Measurements from ENCODE around the gene EFEMP1. TPM values are rescaled to one million over a fixed set of nuclear protein-coding genes. Genes with fewer than 3 reads are reported as not detected.
A peak's percentile ranks its signal among the peaks of the same experiment; 100 is the strongest.

EFEMP1 gene
- polyA plus RNA-seq, 1 of the 3 experiments (the other 2 are of a cell fraction), result 1,015 TPM

DNA sequence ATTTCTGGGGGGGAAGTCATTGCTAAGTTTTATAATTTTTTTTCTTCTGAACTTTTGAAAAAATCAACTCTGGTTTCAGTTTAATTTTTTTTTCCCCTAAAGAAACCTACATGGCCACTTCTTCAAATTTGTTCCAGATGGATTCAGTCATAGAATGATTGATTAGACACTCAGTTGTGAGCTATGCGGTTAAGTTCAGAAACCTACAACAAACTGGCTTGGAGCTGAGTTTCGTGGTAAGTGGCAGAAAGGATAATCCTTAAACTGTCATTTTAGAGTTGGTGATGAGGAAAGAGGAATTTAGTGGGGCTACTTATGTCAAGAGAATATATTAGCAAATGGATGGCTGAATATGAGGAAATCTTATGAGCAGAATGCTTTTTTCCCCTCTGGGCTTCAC, 23.7 kb downstream of the EFEMP1 start (continued):
- TF ChIP-seq, protein P1, sequence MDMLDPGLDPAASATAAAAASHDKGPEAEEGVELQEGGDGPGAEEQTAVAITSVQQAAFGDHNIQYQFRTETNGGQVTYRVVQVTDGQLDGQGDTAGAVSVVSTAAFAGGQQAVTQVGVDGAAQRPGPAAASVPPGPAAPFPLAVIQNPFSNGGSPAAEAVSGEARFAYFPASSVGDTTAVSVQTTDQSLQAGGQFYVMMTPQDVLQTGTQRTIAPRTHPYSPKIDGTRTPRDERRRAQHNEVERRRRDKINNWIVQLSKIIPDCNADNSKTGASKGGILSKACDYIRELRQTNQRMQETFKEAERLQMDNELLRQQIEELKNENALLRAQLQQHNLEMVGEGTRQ (IDR thresholded peaks at IDR 0.05; ENCODE audit: borderline replicate concordance, low read depth, low read length), result no peak
- TF ChIP-seq NRF1 (IDR thresholded peaks at IDR 0.05; ENCODE audit: low read depth, low read length) (no peak), POLR2AphosphoS5 (IDR thresholded peaks at IDR 0.05; ENCODE audit: low read depth, low read length) (peak; percentile 68), FOXJ3 (CRISPR knock-in tag; IDR thresholded peaks at IDR 0.05) (no peak), SMC3 (IDR thresholded peaks at IDR 0.05; ENCODE audit: low read depth, low read length) (no peak), RCOR1 (IDR thresholded peaks at IDR 0.05; ENCODE audit: low read length) (no peak), JUND (IDR thresholded peaks at IDR 0.05) (peak; percentile 59)
- TF ChIP-seq, protein P2, sequence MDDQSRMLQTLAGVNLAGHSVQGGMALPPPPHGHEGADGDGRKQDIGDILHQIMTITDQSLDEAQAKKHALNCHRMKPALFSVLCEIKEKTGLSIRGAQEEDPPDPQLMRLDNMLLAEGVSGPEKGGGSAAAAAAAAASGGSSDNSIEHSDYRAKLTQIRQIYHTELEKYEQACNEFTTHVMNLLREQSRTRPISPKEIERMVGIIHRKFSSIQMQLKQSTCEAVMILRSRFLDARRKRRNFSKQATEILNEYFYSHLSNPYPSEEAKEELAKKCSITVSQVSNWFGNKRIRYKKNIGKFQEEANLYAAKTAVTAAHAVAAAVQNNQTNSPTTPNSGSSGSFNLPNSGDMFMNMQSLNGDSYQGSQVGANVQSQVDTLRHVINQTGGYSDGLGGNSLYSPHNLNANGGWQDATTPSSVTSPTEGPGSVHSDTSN (IDR thresholded peaks at IDR 0.05), result peak; percentile 96

DNA sequence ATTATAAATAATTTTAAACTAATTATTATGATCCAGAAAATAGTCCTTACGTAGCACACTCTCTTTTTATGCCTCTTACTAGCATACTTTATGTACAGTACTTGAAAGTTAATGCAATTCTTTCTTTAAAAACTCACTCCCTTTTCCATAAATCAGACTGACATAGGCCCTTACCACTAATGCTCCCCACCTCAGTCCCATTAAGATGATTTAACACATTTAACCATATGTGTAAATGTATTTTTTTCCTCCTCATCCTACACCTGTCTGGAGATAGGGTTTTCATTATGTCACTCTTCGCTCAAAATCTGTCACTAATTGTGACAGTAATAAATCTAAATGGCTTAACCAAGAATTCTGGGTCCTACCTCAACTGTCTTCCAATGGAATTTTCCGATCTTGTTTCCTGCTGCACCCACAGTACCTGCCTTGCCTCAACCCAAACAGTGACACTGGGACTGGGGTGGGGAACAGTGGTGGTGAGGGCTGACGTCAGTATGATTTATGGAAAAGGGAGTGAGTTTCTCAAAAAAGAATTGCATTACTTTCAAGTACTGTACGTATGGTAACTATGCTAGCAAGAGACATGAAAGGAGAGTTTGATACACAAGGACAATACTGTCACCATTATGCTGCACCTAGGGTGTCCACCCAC, 25.1 kb downstream of the EFEMP1 start:
- H3K4me3 ChIP-seq (ENCODE audit: low read depth in 2 of 2, low read length in 1 of 2), result no peak overlapping the region
- no peaks in the 10 kb centered on the region for H3K9me2 ChIP-seq
- no peaks in the 10 kb centered on the region for H3K9me3 ChIP-seq
- 77% methylated on average over 5 of the region's 5 CpGs for WGBS (ENCODE audit: low lambda C conversion rate)
- peaks cover 0 to 22% of the 10 kb centered on the region in 2 experiments for H3K36me3 ChIP-seq (replicated peaks in 1 of 2; ENCODE audit: control insufficient read depth in 1 of 2, insufficient read depth in 2 of 2, low read length in 1 of 2)
- peaks cover 14% of the 10 kb centered on the region for H3F3A ChIP-seq (replicated peaks; ENCODE audit: insufficient read depth)
- ChIA-PET POLR2A (no interaction called here), CTCF (no interaction called here)
- H4K20me1 ChIP-seq (ENCODE audit: insufficient read depth), result no peaks in the 10 kb centered on the region
- TF ChIP-seq ELF1 (IDR thresholded peaks at IDR 0.05) (no peak), FOXJ3 (CRISPR knock-in tag; IDR thresholded peaks at IDR 0.05) (no peak), MXI1 (IDR thresholded peaks at IDR 0.05; ENCODE audit: low read depth, low read length) (no peak), CHD2 (IDR thresholded peaks at IDR 0.05; ENCODE audit: low read length, partially characterized antibody) (no peak), GATA2 (CRISPR knock-in tag; IDR thresholded peaks at IDR 0.05) (no peak), TAF1 (IDR thresholded peaks at IDR 0.05; ENCODE audit: borderline replicate concordance, low read depth, low read length) (no peak), JUND (IDR thresholded peaks at IDR 0.05) (no peak), EZH2phosphoT487 (IDR thresholded peaks at IDR 0.05; ENCODE audit: borderline replicate concordance, low read depth) (no peak)
- TF ChIP-seq, protein P3, sequence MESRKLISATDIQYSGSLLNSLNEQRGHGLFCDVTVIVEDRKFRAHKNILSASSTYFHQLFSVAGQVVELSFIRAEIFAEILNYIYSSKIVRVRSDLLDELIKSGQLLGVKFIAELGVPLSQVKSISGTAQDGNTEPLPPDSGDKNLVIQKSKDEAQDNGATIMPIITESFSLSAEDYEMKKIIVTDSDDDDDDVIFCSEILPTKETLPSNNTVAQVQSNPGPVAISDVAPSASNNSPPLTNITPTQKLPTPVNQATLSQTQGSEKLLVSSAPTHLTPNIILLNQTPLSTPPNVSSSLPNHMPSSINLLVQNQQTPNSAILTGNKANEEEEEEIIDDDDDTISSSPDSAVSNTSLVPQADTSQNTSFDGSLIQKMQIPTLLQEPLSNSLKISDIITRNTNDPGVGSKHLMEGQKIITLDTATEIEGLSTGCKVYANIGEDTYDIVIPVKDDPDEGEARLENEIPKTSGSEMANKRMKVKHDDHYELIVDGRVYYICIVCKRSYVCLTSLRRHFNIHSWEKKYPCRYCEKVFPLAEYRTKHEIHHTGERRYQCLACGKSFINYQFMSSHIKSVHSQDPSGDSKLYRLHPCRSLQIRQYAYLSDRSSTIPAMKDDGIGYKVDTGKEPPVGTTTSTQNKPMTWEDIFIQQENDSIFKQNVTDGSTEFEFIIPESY (IDR thresholded peaks at IDR 0.05; ENCODE audit: borderline replicate concordance, low read depth), result no peak
- TF ChIP-seq, protein P4, sequence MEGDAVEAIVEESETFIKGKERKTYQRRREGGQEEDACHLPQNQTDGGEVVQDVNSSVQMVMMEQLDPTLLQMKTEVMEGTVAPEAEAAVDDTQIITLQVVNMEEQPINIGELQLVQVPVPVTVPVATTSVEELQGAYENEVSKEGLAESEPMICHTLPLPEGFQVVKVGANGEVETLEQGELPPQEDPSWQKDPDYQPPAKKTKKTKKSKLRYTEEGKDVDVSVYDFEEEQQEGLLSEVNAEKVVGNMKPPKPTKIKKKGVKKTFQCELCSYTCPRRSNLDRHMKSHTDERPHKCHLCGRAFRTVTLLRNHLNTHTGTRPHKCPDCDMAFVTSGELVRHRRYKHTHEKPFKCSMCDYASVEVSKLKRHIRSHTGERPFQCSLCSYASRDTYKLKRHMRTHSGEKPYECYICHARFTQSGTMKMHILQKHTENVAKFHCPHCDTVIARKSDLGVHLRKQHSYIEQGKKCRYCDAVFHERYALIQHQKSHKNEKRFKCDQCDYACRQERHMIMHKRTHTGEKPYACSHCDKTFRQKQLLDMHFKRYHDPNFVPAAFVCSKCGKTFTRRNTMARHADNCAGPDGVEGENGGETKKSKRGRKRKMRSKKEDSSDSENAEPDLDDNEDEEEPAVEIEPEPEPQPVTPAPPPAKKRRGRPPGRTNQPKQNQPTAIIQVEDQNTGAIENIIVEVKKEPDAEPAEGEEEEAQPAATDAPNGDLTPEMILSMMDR (IDR thresholded peaks at IDR 0.05), result no peak
- no peak overlapping the region for H3K27ac ChIP-seq (ENCODE audit: low read depth in 2 of 2, low read length in 1 of 2)
- peaks cover 21% of the 10 kb centered on the region for H3K79me2 ChIP-seq (ENCODE audit: insufficient read depth)
- H3K27me3 ChIP-seq (ENCODE audit: insufficient read depth), result no peaks in the 10 kb centered on the region
- no peak overlapping the region for H3K9ac ChIP-seq
- no peak overlapping the region for H3K4me2 ChIP-seq
- H3K4me1 ChIP-seq (ENCODE audit: control insufficient read depth in 1 of 2, insufficient read depth in 2 of 2, low read depth in 1 of 2, low read length in 1 of 2), result peaks cover 0 to 31% of the 10 kb centered on the region in 2 experiments; a peak in 3 of 4 replicates
- no peak for DNase-seq
- H2AFZ ChIP-seq (ENCODE audit: low read depth), result no peak overlapping the region

Measured in SK-N-SH (cell line).